K562 (cell line): Measurements from ENCODE around the gene FCSK. TPM values are rescaled to one million over a fixed set of nuclear protein-coding genes. Genes with fewer than 3 reads are reported as not detected.

ENCODE experiments used
- ATAC-seq: fragments of 200-7000 bp; cut with Tn5 transposase; 3 replicates; pipeline ENCODE4 v1.9.1; 2020; ENCODE audit warnings: moderate library complexity
- BruUV-seq: library from RNA; stranded (reverse); fragments of 400-500 nt; replicated peaks from 2 replicates; lab custom pipeline; 2021; lab: Mats Ljungman, UMichigan
- CTCF ChIA-PET: fragments of 300-600 bp; formaldehyde crosslinking; extraction: SDS; loops from one replicate; lab custom pipeline; 2021; ENCODE audit warnings: low intra/inter-chr PET ratio; lab: Yijun Ruan, JAX
- POLR2A ChIA-PET: fragments of 300-600, 350-650 bp; sonication (Branson Sonifier 250); formaldehyde crosslinking; extraction: SDS; loops from one replicate; lab custom pipeline; 2021; ENCODE audit warnings: antibody characterized with exemption, inconsistent platforms; lab: Yijun Ruan, JAX
- DNase-seq, 4 experiments: peaks; one replicate each; pipeline versions ENCODE4 v3.0.0 to v3.0.0-alpha.2; 2011 to 2018; ENCODE audit warnings: low spot score in 3 of 4, mixed read lengths in 3 of 4; ENCODE audit errors: extremely low read depth in 1 of 4
- FAIRE-seq: peaks from 2 replicates; lab custom pipeline; 2011; peaks lifted over from hg19 to GRCh38; lab: Jason Lieb, UNC
- H2AFZ ChIP-seq: 2 replicates; pipeline ENCODE4 v1.6.0; 2011; ENCODE audit warnings: low read depth, low read length, control low read depth, inconsistent platforms
- H3K27ac ChIP-seq: fragments of 200-600 bp; 3 replicates; pipeline ENCODE4 v1.8.0; 2011; ENCODE audit warnings: low read depth, mild to moderate bottlenecking, control low read depth, inconsistent platforms, low read length, moderate library complexity, mixed read lengths; ENCODE audit errors: extremely low read depth
- H3K27me3 ChIP-seq, 2 experiments: fragments of 300-600 bp in 1 of 2; 2 replicates in 1 of 2; 3 replicates in 1 of 2; pipeline versions ENCODE4 v1.6.0 to v1.8.0; 2011; ENCODE audit warnings: inconsistent platforms in 2 of 2, low read length in 2 of 2, mild to moderate bottlenecking in 1 of 2, mixed read lengths in 1 of 2, moderate library complexity in 1 of 2; ENCODE audit not compliant: control insufficient read depth in 2 of 2, insufficient read depth in 2 of 2
- H3K36me3 ChIP-seq: fragments of 300-600 bp; 3 replicates; pipeline ENCODE4 v1.8.0; 2011; ENCODE audit warnings: mild to moderate bottlenecking, low read length, inconsistent platforms; ENCODE audit not compliant: control insufficient read depth, insufficient read depth
- H3K4me1 ChIP-seq, 2 experiments: fragments of 200-600 bp in 1 of 2; replicated peaks in 1 of 2; 2 replicates in 1 of 2; 3 replicates in 1 of 2; pipeline versions ENCODE4 v1.5.1 to v1.8.0; 2011; ENCODE audit warnings: inconsistent platforms in 2 of 2, low read length in 2 of 2, mild to moderate bottlenecking in 1 of 2, mixed read lengths in 1 of 2, moderate library complexity in 1 of 2; ENCODE audit not compliant: control insufficient read depth in 2 of 2, insufficient read depth in 2 of 2
- H3K4me2 ChIP-seq: 2 replicates; pipeline ENCODE4 v1.6.1; 2011; ENCODE audit warnings: low read length, control low read depth, inconsistent platforms, mixed read lengths; ENCODE audit not compliant: insufficient read depth
- H3K4me3 ChIP-seq: fragments of 200-600 bp; sonication (generic), shearing (Covaris generic); 2 replicates; pipeline ENCODE4 v1.5.1; 2016; ENCODE audit warnings: control low read depth, inconsistent platforms
- H3K79me2 ChIP-seq: fragments of 200-600 bp; 3 replicates; pipeline ENCODE4 v1.8.0; 2011; ENCODE audit warnings: low read length, inconsistent platforms; ENCODE audit not compliant: control insufficient read depth, insufficient read depth
- H3K9ac ChIP-seq, 2 experiments: 2 replicates each; pipeline versions ENCODE4 v1.6.0 to v1.6.1; 2011; ENCODE audit warnings: low read depth in 2 of 2, low read length in 2 of 2, control low read depth in 1 of 2, inconsistent platforms in 1 of 2, mild to moderate bottlenecking in 1 of 2, mixed read lengths in 1 of 2; ENCODE audit not compliant: insufficient read depth in 1 of 2
- H3K9me1 ChIP-seq: one replicate; pipeline ENCODE4 v1.6.0; 2011; ENCODE audit warnings: inconsistent platforms, mild to moderate bottlenecking, low read length, moderate library complexity; ENCODE audit not compliant: control insufficient read depth, insufficient read depth
- H3K9me3 ChIP-seq: replicated peaks from 2 replicates; pipeline ENCODE4 v1.5.1; 2011; ENCODE audit warnings: low read depth, low read length, inconsistent platforms; ENCODE audit not compliant: control insufficient read depth, insufficient read depth
- H4K20me1 ChIP-seq: replicated peaks from 2 replicates; pipeline ENCODE4 v1.6.1; 2011; ENCODE audit warnings: low read length, inconsistent platforms, mixed read lengths; ENCODE audit not compliant: control insufficient read depth, insufficient read depth
- ARID2 ChIP-seq: fragments of 450-650 bp; IDR thresholded peaks from 2 replicates; pipeline ENCODE4 v1.6.1; 2017; ENCODE audit warnings: antibody characterized with exemption, mild to moderate bottlenecking
- SPI1 ChIP-seq: IDR thresholded peaks from 2 replicates; pipeline ENCODE4 v1.6.1; 2011; ENCODE audit warnings: low read depth, low read length, control low read depth, borderline replicate concordance
- WGBS: fragments of 100-300 bp; shearing (Covaris generic); methylation state at CpG from one replicate; pipeline ENCODE4 v1.1.6; 2016; ENCODE audit warnings: low coverage, mixed read lengths; ENCODE audit not compliant: insufficient coverage; ENCODE audit errors: missing lambda C conversion rate; 5-methylcytosine and 5-hydroxymethylcytosine counted together
- in situ Hi-C: fragments of 300-500 bp; cut with MboI; formaldehyde crosslinking; loops from 4 replicates; pipeline ENCODE4 v1.15.0; 2018; ENCODE audit warnings: inconsistent platforms, mixed read lengths
- intact Hi-C: fragments of 100-400 bp; cut with micrococcal nuclease; formaldehyde crosslinking; loops from 2 replicates; pipeline ENCODE4 v1.14.2; 2022
- polyA plus RNA-seq, 8 experiments: library from polyadenylated mRNA; depleted of rRNA in 4 of 8; stranded (reverse) in 5 of 8; unstranded in 3 of 8; fragments of >200 nt; fragmentation: Nextera tagmentation in 2 of 8; fragmentation: Illumina TruSeq in 1 of 8; extraction: Ambion mirVana in 2 of 8; extraction: Trizol in 1 of 8; gene quantifications; 2 replicates each; pipeline versions ENCODE4 v1.2.1 to v1.2.3, GENCODE V29; 2011 to 2014; ENCODE audit warnings: inconsistent platforms in 1 of 8, missing spikeins in 1 of 8
- total RNA-seq, 7 experiments: library from RNA; depleted of rRNA in 6 of 7; stranded (reverse); fragments of >200 nt in 6 of 7; fragmentation: Illumina TruSeq in 2 of 7; extraction: Trizol in 2 of 7; gene quantifications; 2 replicates each; pipeline versions ENCODE4 v1.2.1 to v1.2.3, GENCODE V29; 2011 to 2021; ENCODE audit warnings: low replicate concordance in 1 of 7
- TF ChIP-seq, protein P1 (sequence below): fragments of 450-650 bp; IDR thresholded peaks from 2 replicates; pipeline ENCODE4 v1.6.1; 2018; ENCODE audit not compliant: partially characterized antibody

The FCSK gene
- total and polyA plus RNA-seq, 9 of the 15 experiments (the other 6 are each of a cell fraction or from before 2014, with no cell fraction given) = 0.92 to 18.6 (median 8.3) TPM

DNA sequence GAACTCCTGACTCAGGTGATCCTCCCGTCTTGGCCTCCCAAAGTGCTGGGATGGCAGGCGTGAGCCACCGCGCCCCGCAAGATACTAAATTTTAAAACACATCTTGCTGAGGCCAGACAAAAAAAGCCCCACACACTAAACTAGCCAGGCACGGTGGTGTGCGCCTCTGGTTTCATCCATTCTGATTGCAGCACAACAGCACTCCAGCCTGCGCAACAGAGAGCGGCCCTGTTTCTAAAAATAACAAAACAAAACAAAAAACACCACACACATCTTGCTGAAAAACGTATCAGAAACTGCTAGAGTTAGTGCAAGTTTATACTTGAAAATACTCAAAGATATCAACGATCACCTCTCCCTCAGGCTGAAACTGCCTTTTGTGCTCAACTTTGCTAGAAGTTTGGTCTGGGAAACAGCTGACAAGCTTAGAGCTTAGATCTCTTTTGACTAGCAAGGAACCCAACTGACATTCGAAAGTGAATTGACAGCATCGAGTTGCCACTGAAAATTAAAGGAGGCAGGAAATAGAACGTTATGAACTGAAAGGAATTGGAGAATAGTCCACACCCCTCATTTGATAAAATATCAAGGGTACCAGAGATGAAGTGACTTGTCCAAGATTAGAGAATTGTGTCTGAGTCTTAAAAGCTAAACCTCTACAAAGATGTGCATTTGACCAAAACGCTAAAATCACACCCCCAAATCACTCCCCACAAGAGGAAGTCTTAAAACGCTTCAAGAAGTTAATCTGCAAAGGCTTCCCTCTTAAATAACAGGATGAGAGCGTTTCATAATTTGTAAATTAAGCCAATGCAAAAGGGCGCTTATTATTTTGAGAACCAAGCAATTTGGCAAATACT is 68.1 kb downstream of the FCSK start:
- peak; percentile 22; the same call in 1 of the 2 replicates for TF ChIP-seq SPI1
- TF ChIP-seq ARID2 = no peak
- TF ChIP-seq, protein P1, sequence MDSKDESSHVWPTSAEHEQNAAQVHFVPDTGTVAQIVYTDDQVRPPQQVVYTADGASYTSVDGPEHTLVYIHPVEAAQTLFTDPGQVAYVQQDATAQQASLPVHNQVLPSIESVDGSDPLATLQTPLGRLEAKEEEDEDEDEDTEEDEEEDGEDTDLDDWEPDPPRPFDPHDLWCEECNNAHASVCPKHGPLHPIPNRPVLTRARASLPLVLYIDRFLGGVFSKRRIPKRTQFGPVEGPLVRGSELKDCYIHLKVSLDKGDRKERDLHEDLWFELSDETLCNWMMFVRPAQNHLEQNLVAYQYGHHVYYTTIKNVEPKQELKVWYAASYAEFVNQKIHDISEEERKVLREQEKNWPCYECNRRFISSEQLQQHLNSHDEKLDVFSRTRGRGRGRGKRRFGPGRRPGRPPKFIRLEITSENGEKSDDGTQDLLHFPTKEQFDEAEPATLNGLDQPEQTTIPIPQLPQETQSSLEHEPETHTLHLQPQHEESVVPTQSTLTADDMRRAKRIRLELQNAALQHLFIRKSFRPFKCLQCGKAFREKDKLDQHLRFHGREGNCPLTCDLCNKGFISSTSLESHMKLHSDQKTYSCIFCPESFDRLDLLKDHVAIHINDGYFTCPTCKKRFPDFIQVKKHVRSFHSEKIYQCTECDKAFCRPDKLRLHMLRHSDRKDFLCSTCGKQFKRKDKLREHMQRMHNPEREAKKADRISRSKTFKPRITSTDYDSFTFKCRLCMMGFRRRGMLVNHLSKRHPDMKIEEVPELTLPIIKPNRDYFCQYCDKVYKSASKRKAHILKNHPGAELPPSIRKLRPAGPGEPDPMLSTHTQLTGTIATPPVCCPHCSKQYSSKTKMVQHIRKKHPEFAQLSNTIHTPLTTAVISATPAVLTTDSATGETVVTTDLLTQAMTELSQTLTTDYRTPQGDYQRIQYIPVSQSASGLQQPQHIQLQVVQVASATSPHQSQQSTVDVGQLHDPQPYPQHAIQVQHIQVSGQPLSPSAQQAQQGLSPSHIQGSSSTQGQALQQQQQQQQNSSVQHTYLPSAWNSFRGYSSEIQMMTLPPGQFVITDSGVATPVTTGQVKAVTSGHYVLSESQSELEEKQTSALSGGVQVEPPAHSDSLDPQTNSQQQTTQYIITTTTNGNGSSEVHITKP = peak; percentile 2
- Histone ChIP-seq H3K9me3 (no peaks in the 10 kb centered on the region), H3K4me2 (peak overlapping the region; percentile 89), H3K4me1 (peaks cover 2 to 18% of the 10 kb centered on the region in 2 experiments; a peak in 4 of 5 replicates), H3K9ac (peak overlapping the region; percentile 90 to 95), H4K20me1 (peaks cover 15% of the 10 kb centered on the region), H3K27me3 (no peaks in the 10 kb centered on the region), H3K79me2 (peaks cover 61% of the 10 kb centered on the region), H3K36me3 (peaks cover 29% of the 10 kb centered on the region), H2AFZ (peak overlapping the region; percentile 57), H3K4me3 (peak overlapping the region; percentile 75), H3K27ac (peak overlapping the region; percentile 89), H3K9me1 (no peaks in the 10 kb centered on the region)
- ChIA-PET CTCF (no interaction called here), POLR2A (interaction anchor here (0.6 to 1.7 kb wide), 13 partner anchors 11 to 1892 kb away, joined by 3 to 7 read pairs (median 3); partner anchors contain the start of genes DDX19A and FCSK)
- no TSS peak for BruUV-seq
- FAIRE-seq (no peak), DNase-seq (peak in 1 of 4 experiments; percentile 11), ATAC-seq (no peak)
- intact Hi-C loops = loop anchor here (5.0 to 10.0 kb wide), 3 partner anchors 125 to 238 kb away; partner anchors contain the start of gene AARS1
- in situ Hi-C loops = no loop called here
- WGBS = 32% methylated on average over 18 of the region's 18 CpGs
